Endothelial cell of umbilical vein (primary cell): ENCODE results near the gene MLLT1. TPM values are rescaled to one million over a fixed set of nuclear protein-coding genes. Genes with fewer than 3 reads are reported as not detected.

Experiments used
- BruUV-seq: library from RNA; stranded (reverse); fragments of 400-500 nt; replicated peaks from 2 replicates; lab custom pipeline; 2021; lab: Mats Ljungman, UMichigan
- CTCF ChIA-PET: fragments of 300-600, 350-600 bp; sonication (Branson Sonifier 250); formaldehyde crosslinking; loops from one replicate; lab custom pipeline; 2021; ENCODE audit warnings: antibody characterized with exemption, inconsistent platforms; lab: Charles Lee
- POLR2A ChIA-PET: fragments of 300-600, 350-600 bp; sonication (Branson Sonifier 250); formaldehyde crosslinking; loops from one replicate; lab custom pipeline; 2021; ENCODE audit warnings: antibody characterized with exemption, inconsistent platforms; lab: Charles Lee
- DNase-seq: peaks from one replicate; pipeline ENCODE4 v3.0.0-alpha.2; 2011; ENCODE audit warnings: low read depth, low spot score
- FAIRE-seq: peaks from 2 replicates; lab custom pipeline; 2011; peaks lifted over from hg19 to GRCh38; lab: Jason Lieb, UNC
- H2AFZ ChIP-seq: 2 replicates; pipeline ENCODE4 v1.6.0; 2012; ENCODE audit warnings: low read depth, low read length, control low read depth, inconsistent platforms
- H3K27ac ChIP-seq: 2 replicates; pipeline ENCODE4 v1.5.1; 2011; ENCODE audit warnings: low read depth, mild to moderate bottlenecking, control low read depth, low read length, moderate library complexity; ENCODE audit not compliant: insufficient read depth
- H3K27me3 ChIP-seq, 2 experiments: 2 replicates each; pipeline versions ENCODE4 v1.6.0 to v1.6.1; 2011; ENCODE audit warnings: low read length in 2 of 2, mixed read lengths in 1 of 2; ENCODE audit not compliant: control insufficient read depth in 2 of 2, insufficient read depth in 2 of 2
- H3K36me3 ChIP-seq, 2 experiments: 2 replicates in 1 of 2; 3 replicates in 1 of 2; pipeline ENCODE4 v1.5.1; 2011; ENCODE audit warnings: low read length in 2 of 2, mild to moderate bottlenecking in 1 of 2, moderate library complexity in 1 of 2; ENCODE audit not compliant: control insufficient read depth in 2 of 2, insufficient read depth in 2 of 2; ENCODE audit errors: extremely low read depth in 1 of 2
- H3K4me1 ChIP-seq: 3 replicates; pipeline ENCODE4 v1.5.1; 2011; ENCODE audit warnings: mild to moderate bottlenecking, low read length; ENCODE audit not compliant: control insufficient read depth, insufficient read depth; ENCODE audit errors: extremely low read depth
- H3K4me2 ChIP-seq: 2 replicates; pipeline ENCODE4 v1.6.1; 2011; ENCODE audit warnings: low read length, control low read depth, mixed read lengths; ENCODE audit not compliant: insufficient read depth
- H3K4me3 ChIP-seq, 3 experiments: fragments of 200-600 bp in 1 of 3; sonication (generic), shearing (Covaris generic) in 1 of 3; replicated peaks in 1 of 3; 2 replicates each; pipeline ENCODE4 v1.5.1; 2011 to 2016; ENCODE audit warnings: control low read depth in 3 of 3, low read length in 3 of 3, mild to moderate bottlenecking in 2 of 3, inconsistent platforms in 1 of 3, low read depth in 1 of 3, moderate library complexity in 1 of 3; ENCODE audit not compliant: insufficient read depth in 1 of 3
- H3K79me2 ChIP-seq: 2 replicates; pipeline ENCODE4 v1.6.0; 2012; ENCODE audit warnings: low read length, inconsistent platforms; ENCODE audit not compliant: control insufficient read depth, insufficient read depth
- H3K9ac ChIP-seq: replicated peaks from 2 replicates; pipeline ENCODE3; 2011; ENCODE audit warnings: low read length, control low read depth; ENCODE audit not compliant: insufficient read depth; ENCODE audit errors: extremely low read depth
- H3K9me1 ChIP-seq: replicated peaks from 3 replicates; pipeline ENCODE4 v1.6.0; 2011; ENCODE audit warnings: mild to moderate bottlenecking, low read length; ENCODE audit not compliant: control insufficient read depth, insufficient read depth; ENCODE audit errors: extremely low read depth
- H3K9me3 ChIP-seq: replicated peaks from 2 replicates; pipeline ENCODE4 v1.5.1; 2012; ENCODE audit warnings: low read length, inconsistent platforms; ENCODE audit not compliant: control insufficient read depth, insufficient read depth
- H4K20me1 ChIP-seq: replicated peaks from 2 replicates; pipeline ENCODE3; 2011; ENCODE audit warnings: mild to moderate bottlenecking, low read length; ENCODE audit not compliant: control insufficient read depth, insufficient read depth; ENCODE audit errors: extremely low read depth
- FOS ChIP-seq: IDR thresholded peaks from 2 replicates; pipeline ENCODE4 v1.6.1; 2011; ENCODE audit warnings: mild to moderate bottlenecking, low read length, moderate library complexity, borderline replicate concordance; ENCODE audit not compliant: insufficient read depth
- GATA2 ChIP-seq: IDR thresholded peaks from 2 replicates; pipeline ENCODE4 v1.7.0; 2011; ENCODE audit warnings: low read depth, mild to moderate bottlenecking, moderate library complexity, mixed read lengths, low read length; ENCODE audit not compliant: insufficient read length, insufficient read depth
- JUN ChIP-seq: IDR thresholded peaks from 2 replicates; pipeline ENCODE4 v1.6.1; 2011; ENCODE audit warnings: borderline replicate concordance, low read depth; ENCODE audit not compliant: insufficient read length, insufficient read depth
- POLR2A ChIP-seq: IDR thresholded peaks from 2 replicates; pipeline ENCODE4 v1.6.1; 2012; ENCODE audit warnings: low read depth, mild to moderate bottlenecking, control low read depth, low read length
- POLR2AphosphoS5 ChIP-seq: IDR thresholded peaks from 2 replicates; pipeline ENCODE4 v1.6.1; 2012; ENCODE audit warnings: low read depth, mild to moderate bottlenecking, control low read depth, low read length, moderate library complexity; ENCODE audit not compliant: insufficient read depth
- dilution Hi-C: fragments of 300-500 bp; cut with MboI; formaldehyde crosslinking; loops from one replicate; pipeline ENCODE4 v1.15.0; 2019; ENCODE audit warnings: low sequenced_read_pairs; ENCODE audit not compliant: extremely low pct_ligation_motif_present
- intact Hi-C: fragments of 100-400 bp; cut with micrococcal nuclease; formaldehyde crosslinking; loops from one replicate; pipeline ENCODE4 v1.10.0; 2022
- polyA plus RNA-seq, 4 experiments: library from polyadenylated mRNA; depleted of rRNA in 3 of 4; stranded (reverse) in 3 of 4; unstranded in 1 of 4; fragments of >200 nt; gene quantifications; 2 replicates each; pipeline versions ENCODE4 v1.2.1 to v1.2.3, GENCODE V29; 2011 to 2012; ENCODE audit warnings: missing spikeins in 1 of 4
- total RNA-seq: library from RNA; stranded (reverse); gene quantifications from 2 replicates; pipeline ENCODE4 v1.2.3, GENCODE V29; 2021
- TF ChIP-seq, protein P1 (sequence below): IDR thresholded peaks from 2 replicates; pipeline ENCODE4 v1.6.1; 2011; ENCODE audit not compliant: insufficient read depth, insufficient read length

MLLT1 gene
- total and polyA plus RNA-seq, 2 donors (not counting 3 experiments of a cell fraction or from before 2014, with no cell fraction given): 43.9 to 84.8 TPM

DNA sequence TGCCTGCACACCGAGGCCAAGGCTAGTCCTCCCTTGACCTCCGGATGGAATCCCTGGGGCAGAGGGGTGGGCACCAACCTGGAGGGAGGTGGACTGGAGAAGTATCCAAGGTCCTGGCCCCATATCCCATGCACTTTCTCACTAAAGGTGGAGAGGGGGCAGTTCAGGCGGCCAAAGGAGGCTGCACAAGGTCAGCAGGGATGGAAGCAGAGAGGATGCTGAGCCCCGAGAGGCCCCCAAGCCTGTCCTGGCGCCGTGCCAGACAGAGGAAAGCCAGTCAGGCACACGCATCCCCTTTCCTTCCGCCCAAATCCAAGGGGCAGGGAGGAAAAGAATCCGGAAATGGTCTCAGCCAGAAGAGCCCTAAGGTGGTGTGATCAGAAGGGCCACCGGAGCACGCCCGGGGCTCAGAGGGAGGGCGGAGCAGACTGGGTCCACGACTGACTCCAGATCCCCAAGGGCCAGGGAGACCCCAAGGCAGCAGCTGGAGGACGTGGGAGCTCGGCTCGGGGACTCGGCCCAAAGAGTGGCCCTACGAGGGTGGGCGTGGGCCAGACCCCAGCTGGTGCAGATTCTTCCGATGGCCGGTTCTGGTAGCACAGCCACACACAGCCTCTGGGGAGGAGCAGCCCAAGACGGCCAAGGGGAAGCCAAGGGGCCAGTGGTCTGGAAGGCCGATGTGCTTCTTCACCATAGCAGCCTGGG lies 60.0 kb downstream of the MLLT1 start:
- H3K9ac ChIP-seq: peak overlapping the region; percentile 17
- POLR2A ChIA-PET: no interaction called here
- no peaks in the 10 kb centered on the region for H3K9me3 ChIP-seq
- peaks cover 3 to 41% of the 10 kb centered on the region in 2 experiments for H3K36me3 ChIP-seq
- H3K27ac ChIP-seq: peak overlapping the region; percentile 81
- peaks cover 22% of the 10 kb centered on the region for H3K4me1 ChIP-seq
- BruUV-seq: no TSS peak
- H4K20me1 ChIP-seq: no peaks in the 10 kb centered on the region
- H3K27me3 ChIP-seq: no peaks in the 10 kb centered on the region
- H3K4me2 ChIP-seq: peak overlapping the region; percentile 5
- TF ChIP-seq POLR2A (no peak), GATA2 (peak; percentile 51), POLR2AphosphoS5 (peak; percentile 71)
- no peaks in the 10 kb centered on the region for H3K9me1 ChIP-seq
- peak; percentile 95 for FAIRE-seq
- dilution Hi-C loops (loop anchor here (10.0 kb wide), 1 partner anchor 55 kb away; the partner anchor contains the start of gene MLLT1), intact Hi-C loops (loop anchor here (1.0 to 5.0 kb wide), 4 partner anchors 19 to 172 kb away; no protein-coding TSS in a partner anchor)
- H3K4me3 ChIP-seq: no peak overlapping the region
- peaks cover 4% of the 10 kb centered on the region for H3K79me2 ChIP-seq
- no peak overlapping the region for H2AFZ ChIP-seq
- DNase-seq: peak; percentile 49
- CTCF ChIA-PET: interaction anchor here (0.5 to 3.7 kb wide), 10 partner anchors 18 to 141 kb away, joined by 3 to 199 read pairs (median 11); no protein-coding TSS in a partner anchor

DNA sequence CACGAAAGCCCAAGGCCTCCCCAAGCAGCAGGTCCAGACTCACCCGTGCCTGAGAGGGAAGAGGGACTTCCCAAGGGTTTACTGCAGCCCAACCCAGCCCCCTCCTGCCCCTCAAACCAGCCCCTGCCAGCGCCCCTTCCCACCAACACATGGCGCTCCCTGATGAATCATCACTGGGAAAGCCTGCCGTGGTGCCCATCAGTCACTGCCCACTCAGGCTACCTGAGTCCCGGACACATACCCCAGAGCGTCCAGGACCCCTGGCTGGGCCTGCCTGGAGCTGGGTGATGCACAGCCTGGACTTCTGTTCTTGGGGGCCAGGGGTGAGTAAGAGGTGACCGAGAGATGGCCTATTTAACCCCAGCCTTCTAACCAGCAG lies 60.6 kb downstream of the MLLT1 start:
- intact Hi-C loops: loop anchor here (1.0 to 5.0 kb wide), 4 partner anchors 19 to 172 kb away; no protein-coding TSS in a partner anchor
- H3K9me1 ChIP-seq: no peaks in the 10 kb centered on the region
- H3K9ac ChIP-seq: no peak overlapping the region
- no peak overlapping the region for H2AFZ ChIP-seq
- FAIRE-seq (no peak), DNase-seq (peak; percentile 49)
- no peak overlapping the region for H3K4me3 ChIP-seq
- TF ChIP-seq FOS (peak; percentile 21), JUN (no peak), POLR2AphosphoS5 (no peak), POLR2A (no peak)
- TF ChIP-seq, protein P1, sequence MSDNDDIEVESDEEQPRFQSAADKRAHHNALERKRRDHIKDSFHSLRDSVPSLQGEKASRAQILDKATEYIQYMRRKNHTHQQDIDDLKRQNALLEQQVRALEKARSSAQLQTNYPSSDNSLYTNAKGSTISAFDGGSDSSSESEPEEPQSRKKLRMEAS: no peak
- BruUV-seq: no TSS peak
- H3K27me3 ChIP-seq: no peaks in the 10 kb centered on the region
- H4K20me1 ChIP-seq: no peaks in the 10 kb centered on the region
- ChIA-PET CTCF (interaction anchor here (0.7 to 3.7 kb wide), 37 partner anchors 10 to 206 kb away, joined by 3 to 199 read pairs (median 7); partner anchors contain the start of genes ALKBH7 and KHSRP), POLR2A (no interaction called here)
- no peaks in the 10 kb centered on the region for H3K9me3 ChIP-seq
- H3K36me3 ChIP-seq: peaks cover 3 to 39% of the 10 kb centered on the region in 2 experiments
- H3K27ac ChIP-seq: peak overlapping the region; percentile 81
- peak overlapping the region; percentile 4 for H3K4me2 ChIP-seq
- H3K4me1 ChIP-seq: peaks cover 22% of the 10 kb centered on the region
- peaks cover 2% of the 10 kb centered on the region for H3K79me2 ChIP-seq
- dilution Hi-C loops: no loop called here
